ENCODE measurements around the gene UBP1.
"Not testable (repeated sequence)": the region's sequence is repeated elsewhere in the genome, so short reads cannot be mapped to it uniquely, and the experiment has no call there.

The UBP1 gene

GRCh38 chr3:33425453-33425852 is 14.8 kb downstream of the UBP1 start:
- H3K4me1 ChIP-seq (ENCODE audit: insufficient read depth, low read length): peaks cover 46% of the 10 kb centered on the region
- 0 out of 2 replicates have a peak, but pooled peaks cover 4% of the 10 kb centered on the region for H3K36me3 ChIP-seq (ENCODE audit: insufficient read depth, low read length)
- no peaks in the 10 kb centered on the region for H3K9me3 ChIP-seq (ENCODE audit: control insufficient read depth, insufficient read depth, low read length)
- H3K9ac ChIP-seq (ENCODE audit: low read depth, low read length): no peak overlapping the region

GRCh38 chr3:33424606-33425452 is 15.4 kb downstream of the UBP1 start:
- Histone ChIP-seq H3K36me3 (ENCODE audit: insufficient read depth, low read length) (peaks cover 4% of the 10 kb centered on the region; the same call in 1 of the 2 replicates), H3K4me1 (ENCODE audit: insufficient read depth, low read length) (peaks cover 43% of the 10 kb centered on the region), H3K9ac (ENCODE audit: low read depth, low read length) (no peak overlapping the region), H3K9me3 (ENCODE audit: control insufficient read depth, insufficient read depth, low read length) (no peaks in the 10 kb centered on the region)

GRCh38 chr3:33420966-33421365 is 19.2 kb downstream of the UBP1 start:
- H3K9me3 ChIP-seq (ENCODE audit: control insufficient read depth, insufficient read depth, low read length): no peaks in the 10 kb centered on the region
- peaks cover 4% of the 10 kb centered on the region; the same call in 1 of the 2 replicates for H3K36me3 ChIP-seq (ENCODE audit: insufficient read depth, low read length)
- peaks cover 8% of the 10 kb centered on the region for H3K4me1 ChIP-seq (ENCODE audit: insufficient read depth, low read length)
- H3K9ac ChIP-seq (ENCODE audit: low read depth, low read length): no peak overlapping the region

DNA sequence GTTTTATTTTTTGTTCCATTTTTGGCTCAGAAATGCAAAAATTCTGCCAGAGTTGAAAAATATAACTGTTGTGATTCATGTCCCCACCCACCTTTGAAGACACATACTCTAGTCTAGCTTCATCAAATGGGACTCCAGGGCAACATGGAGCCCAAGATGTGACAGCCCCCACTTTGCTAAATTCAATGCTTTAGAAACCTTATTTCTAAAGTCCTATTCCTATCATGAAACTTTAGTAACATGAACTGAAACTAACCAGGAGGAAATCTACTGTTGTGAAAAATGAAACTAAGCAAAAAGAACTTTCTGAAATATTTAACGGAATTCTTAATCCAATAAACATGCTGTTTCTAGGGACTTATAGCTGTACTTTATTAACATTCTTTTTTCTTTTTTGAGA is 20.3 kb downstream of the UBP1 start:
- H3K36me3 ChIP-seq (ENCODE audit: insufficient read depth, low read length): peaks cover 4% of the 10 kb centered on the region; the same call in 1 of the 2 replicates
- H3K4me1 ChIP-seq (ENCODE audit: insufficient read depth, low read length): peaks cover 1% of the 10 kb centered on the region; the same call in 1 of the 2 replicates
- H3K9me3 ChIP-seq (ENCODE audit: control insufficient read depth, insufficient read depth, low read length): no peaks in the 10 kb centered on the region
- H3K9ac ChIP-seq (ENCODE audit: low read depth, low read length): no peak overlapping the region

DNA sequence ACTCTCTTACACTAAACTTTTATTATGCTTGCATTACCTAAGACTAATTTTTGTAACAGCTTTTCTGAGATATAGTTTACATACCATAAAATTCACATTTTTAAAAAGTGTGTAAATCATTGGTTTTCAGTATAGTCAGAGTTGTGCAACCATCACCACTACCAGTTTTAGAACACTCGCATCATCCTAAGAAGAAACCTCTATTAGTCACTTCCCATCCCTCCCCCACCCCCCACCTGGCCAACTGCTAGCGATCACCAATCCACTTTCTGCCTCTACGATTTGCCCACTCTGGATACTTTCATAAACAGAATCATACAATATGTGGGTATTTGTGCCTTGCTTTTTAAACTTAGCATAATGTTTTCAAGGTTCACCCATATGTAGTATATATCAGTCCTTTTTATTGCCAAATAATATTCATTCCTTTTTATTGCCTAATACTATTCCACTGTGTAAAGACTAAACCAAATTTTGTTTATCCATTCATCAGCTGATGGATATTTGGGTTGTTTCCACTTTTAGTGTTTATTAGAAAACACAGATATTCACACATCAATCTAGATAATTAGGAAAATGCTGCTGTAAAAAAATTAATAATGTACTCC is 23.0 kb downstream of the UBP1 start:
- peaks cover 11% of the 10 kb centered on the region for H3K36me3 ChIP-seq (ENCODE audit: insufficient read depth, low read length)
- H3K4me1 ChIP-seq (ENCODE audit: insufficient read depth, low read length): no peaks in the 10 kb centered on the region
- H3K9ac ChIP-seq (ENCODE audit: low read depth, low read length): no peak overlapping the region

GRCh38 chr3:33410816-33411215 is 29.4 kb downstream of the UBP1 start:
- H3K36me3 ChIP-seq (ENCODE audit: insufficient read depth, low read length): peaks cover 45% of the 10 kb centered on the region
- not testable (repeated sequence) for H3K9ac ChIP-seq (ENCODE audit: low read depth, low read length); H3K4me1 ChIP-seq (ENCODE audit: insufficient read depth, low read length); H3K9me3 ChIP-seq (ENCODE audit: control insufficient read depth, insufficient read depth, low read length)

More for the DNA sequence above, 23.0 kb downstream of the UBP1 start:
- H3K9me3 ChIP-seq (ENCODE audit: control insufficient read depth, insufficient read depth, low read length): no peaks in the 10 kb centered on the region

DNA sequence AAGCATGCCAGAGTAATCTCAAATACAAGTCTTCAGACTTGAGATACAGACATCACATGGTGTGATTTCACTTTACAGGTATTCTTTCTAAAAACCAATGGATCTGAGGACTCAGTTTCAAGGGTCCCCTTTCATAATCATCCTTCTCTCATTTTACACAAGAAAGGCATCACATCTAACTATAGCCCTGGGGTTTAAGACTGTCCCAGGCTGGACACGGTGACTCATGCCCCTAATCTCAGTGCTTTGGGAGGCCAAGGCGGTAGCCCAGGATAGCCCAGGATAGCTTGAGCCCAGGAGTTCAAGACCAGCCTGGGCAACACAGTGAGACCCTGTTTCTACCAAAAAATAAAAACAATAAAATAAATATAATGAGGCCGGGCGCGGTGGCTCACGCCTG is 36.4 kb downstream of the UBP1 start:
- Histone ChIP-seq H3K9ac (ENCODE audit: low read depth, low read length) (no peak overlapping the region), H3K4me1 (ENCODE audit: insufficient read depth, low read length) (no peaks in the 10 kb centered on the region), H3K36me3 (ENCODE audit: insufficient read depth, low read length) (peaks cover 51% of the 10 kb centered on the region), H3K9me3 (ENCODE audit: control insufficient read depth, insufficient read depth, low read length) (no peaks in the 10 kb centered on the region)

GRCh38 chr3:33402936-33403335 is 37.3 kb downstream of the UBP1 start:
- peaks cover 47% of the 10 kb centered on the region for H3K36me3 ChIP-seq (ENCODE audit: insufficient read depth, low read length)
- H3K9me3 ChIP-seq (ENCODE audit: control insufficient read depth, insufficient read depth, low read length): no peaks in the 10 kb centered on the region
- H3K9ac ChIP-seq (ENCODE audit: low read depth, low read length): no peak overlapping the region
- H3K4me1 ChIP-seq (ENCODE audit: insufficient read depth, low read length): no peaks in the 10 kb centered on the region

GRCh38 chr3:33401781-33402180 is 38.4 kb downstream of the UBP1 start:
- H3K9me3 ChIP-seq (ENCODE audit: control insufficient read depth, insufficient read depth, low read length): no peaks in the 10 kb centered on the region
- no peaks in the 10 kb centered on the region for H3K4me1 ChIP-seq (ENCODE audit: insufficient read depth, low read length)
- H3K36me3 ChIP-seq (ENCODE audit: insufficient read depth, low read length): peaks cover 42% of the 10 kb centered on the region
- no peak overlapping the region for H3K9ac ChIP-seq (ENCODE audit: low read depth, low read length)

- Histone ChIP-seq H3K4me1 (ENCODE audit: insufficient read depth, low read length) (no peaks in the 10 kb centered on the region), H3K9ac (ENCODE audit: low read depth, low read length) (no peak overlapping the region), H3K9me3 (ENCODE audit: control insufficient read depth, insufficient read depth, low read length) (no peaks in the 10 kb centered on the region), H3K36me3 (ENCODE audit: insufficient read depth, low read length) (peaks cover 29% of the 10 kb centered on the region)
Measured at GRCh38 chr3:33398410-33398809, 41.8 kb downstream of the UBP1 start.

- Histone ChIP-seq H3K9me3 (ENCODE audit: control insufficient read depth, insufficient read depth, low read length) (no peaks in the 10 kb centered on the region), H3K36me3 (ENCODE audit: insufficient read depth, low read length) (peaks cover 25% of the 10 kb centered on the region), H3K4me1 (ENCODE audit: insufficient read depth, low read length) (no peaks in the 10 kb centered on the region), H3K9ac (ENCODE audit: low read depth, low read length) (no peak overlapping the region)
Measured at GRCh38 chr3:33395900-33396299, 44.3 kb downstream of the UBP1 start.

DNA sequence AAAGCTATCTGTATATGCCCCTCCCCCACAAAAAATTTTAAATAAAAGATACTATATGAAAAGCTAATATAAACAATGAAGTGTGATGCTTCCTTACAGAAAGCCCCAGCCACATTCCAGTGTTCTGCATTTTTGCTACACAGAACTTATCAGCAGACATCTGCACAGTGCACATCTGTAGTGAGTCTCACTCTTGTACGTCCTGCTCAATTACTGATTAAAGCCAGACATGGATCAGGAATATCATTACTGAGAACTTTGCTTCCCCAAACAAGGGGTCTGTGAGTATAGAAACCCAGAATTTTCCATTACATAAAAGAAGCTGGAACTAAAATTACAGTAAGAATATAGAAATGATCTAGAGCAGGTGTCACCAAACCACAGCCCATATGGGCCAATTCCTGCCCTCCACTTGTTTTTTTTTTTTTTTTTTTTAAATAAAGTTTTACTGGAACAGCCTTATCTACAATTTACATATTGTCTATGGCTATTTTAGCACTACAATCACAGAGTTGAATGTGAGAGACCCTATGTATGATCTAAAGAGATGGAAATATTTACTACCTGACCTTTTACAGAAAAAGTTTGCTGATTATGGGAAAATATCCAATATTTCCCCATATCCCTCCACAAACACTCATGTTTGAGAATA is 45.7 kb downstream of the UBP1 start:
- no peaks in the 10 kb centered on the region for H3K4me1 ChIP-seq (ENCODE audit: insufficient read depth, low read length)
- H3K9ac ChIP-seq (ENCODE audit: low read depth, low read length): no peak overlapping the region
- peaks cover 28% of the 10 kb centered on the region for H3K36me3 ChIP-seq (ENCODE audit: insufficient read depth, low read length)
- H3K9me3 ChIP-seq (ENCODE audit: control insufficient read depth, insufficient read depth, low read length): no peaks in the 10 kb centered on the region

- no peaks in the 10 kb centered on the region for H3K4me1 ChIP-seq (ENCODE audit: insufficient read depth, low read length)
- no peak overlapping the region for H3K9ac ChIP-seq (ENCODE audit: low read depth, low read length)
- no peaks in the 10 kb centered on the region for H3K9me3 ChIP-seq (ENCODE audit: control insufficient read depth, insufficient read depth, low read length)
- H3K36me3 ChIP-seq (ENCODE audit: insufficient read depth, low read length): peaks cover 28% of the 10 kb centered on the region
Measured at GRCh38 chr3:33392703-33393125, 47.5 kb downstream of the UBP1 start.

- Histone ChIP-seq H3K36me3 (ENCODE audit: insufficient read depth, low read length) (peaks cover 28% of the 10 kb centered on the region), H3K9ac (ENCODE audit: low read depth, low read length) (no peak overlapping the region), H3K4me1 (ENCODE audit: insufficient read depth, low read length) (no peaks in the 10 kb centered on the region), H3K9me3 (ENCODE audit: control insufficient read depth, insufficient read depth, low read length) (no peaks in the 10 kb centered on the region)
Measured at GRCh38 chr3:33392144-33392543, 48.1 kb downstream of the UBP1 start.
